ENCODE measurements around the gene SRSF8.

The SRSF8 gene

GRCh38 chr11:95055283-95055897 lies 11.3 kb upstream of the SRSF8 start:
- no peaks in the 10 kb centered on the region for H3K4me1 Mint-ChIP-seq (ENCODE audit: low read depth)
- peaks cover 53% of the 10 kb centered on the region for H3K27me3 Mint-ChIP-seq (ENCODE audit: low read depth)
- no peaks in the 10 kb centered on the region for H3K9me3 Mint-ChIP-seq
- H3K36me3 Mint-ChIP-seq (ENCODE audit: low read depth), result no peaks in the 10 kb centered on the region
- no peak overlapping the region for H3K4me3 Mint-ChIP-seq
- H3K27ac Mint-ChIP-seq, result no peak overlapping the region

DNA sequence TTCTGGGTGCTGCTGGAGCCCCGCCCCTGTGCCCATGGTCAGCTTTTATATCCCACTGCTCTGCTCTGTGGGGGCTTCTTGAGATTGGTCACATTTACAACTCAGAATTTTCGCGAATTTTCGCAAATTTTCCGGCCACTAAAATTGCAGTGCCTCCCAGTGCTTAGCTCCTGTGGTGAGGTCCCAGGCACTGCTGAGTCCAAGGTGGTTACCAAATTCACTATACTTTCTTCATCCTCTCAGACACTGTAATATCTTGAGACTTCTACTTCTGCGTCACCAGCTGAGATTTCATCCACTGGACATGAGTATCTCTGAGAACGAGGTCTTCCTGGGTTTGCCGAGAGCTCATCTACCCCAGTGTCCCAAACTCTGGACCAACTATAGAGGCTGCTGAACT lies 8.8 kb upstream of the SRSF8 start:
- H3K36me3 Mint-ChIP-seq (ENCODE audit: low read depth), result no peaks in the 10 kb centered on the region
- H3K9me3 Mint-ChIP-seq, result no peaks in the 10 kb centered on the region
- no peak overlapping the region for H3K4me3 Mint-ChIP-seq
- H3K4me1 Mint-ChIP-seq (ENCODE audit: low read depth), result no peaks in the 10 kb centered on the region
- H3K27me3 Mint-ChIP-seq (ENCODE audit: low read depth), result peaks cover 75% of the 10 kb centered on the region
- no peak overlapping the region for H3K27ac Mint-ChIP-seq

DNA sequence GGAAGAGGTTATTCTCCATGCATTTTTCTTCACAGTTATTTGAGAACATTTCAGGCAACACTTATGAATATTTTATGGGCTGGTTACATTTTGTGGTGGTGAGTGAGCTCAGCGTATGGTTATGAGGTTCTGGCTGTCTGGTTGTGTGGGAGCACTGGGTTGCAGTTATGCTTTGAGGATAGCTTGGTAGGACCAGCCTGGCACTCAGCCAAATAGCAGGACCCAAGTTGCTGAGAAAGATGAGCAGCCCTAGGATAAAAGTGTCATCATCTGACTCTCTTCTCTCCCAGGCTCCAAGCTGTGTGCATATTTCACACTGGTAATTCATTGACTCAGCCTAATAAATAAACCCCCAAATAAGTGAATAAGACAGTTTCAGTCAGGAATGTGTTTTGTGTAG lies 8.1 kb upstream of the SRSF8 start:
- no peaks in the 10 kb centered on the region for H3K9me3 Mint-ChIP-seq
- H3K27ac Mint-ChIP-seq, result no peak overlapping the region
- no peak overlapping the region for H3K4me3 Mint-ChIP-seq
- no peaks in the 10 kb centered on the region for H3K36me3 Mint-ChIP-seq (ENCODE audit: low read depth)
- no peaks in the 10 kb centered on the region for H3K4me1 Mint-ChIP-seq (ENCODE audit: low read depth)
- peaks cover 78% of the 10 kb centered on the region for H3K27me3 Mint-ChIP-seq (ENCODE audit: low read depth)

- peaks cover 81% of the 10 kb centered on the region for H3K27me3 Mint-ChIP-seq (ENCODE audit: low read depth)
- no peak overlapping the region for H3K27ac Mint-ChIP-seq
- no peaks in the 10 kb centered on the region for H3K9me3 Mint-ChIP-seq
- H3K4me3 Mint-ChIP-seq, result no peak overlapping the region
- no peaks in the 10 kb centered on the region for H3K36me3 Mint-ChIP-seq (ENCODE audit: low read depth)
- H3K4me1 Mint-ChIP-seq (ENCODE audit: low read depth), result no peaks in the 10 kb centered on the region
Observed at GRCh38 chr11:95059046-95059445, 7.7 kb upstream of the SRSF8 start.

DNA sequence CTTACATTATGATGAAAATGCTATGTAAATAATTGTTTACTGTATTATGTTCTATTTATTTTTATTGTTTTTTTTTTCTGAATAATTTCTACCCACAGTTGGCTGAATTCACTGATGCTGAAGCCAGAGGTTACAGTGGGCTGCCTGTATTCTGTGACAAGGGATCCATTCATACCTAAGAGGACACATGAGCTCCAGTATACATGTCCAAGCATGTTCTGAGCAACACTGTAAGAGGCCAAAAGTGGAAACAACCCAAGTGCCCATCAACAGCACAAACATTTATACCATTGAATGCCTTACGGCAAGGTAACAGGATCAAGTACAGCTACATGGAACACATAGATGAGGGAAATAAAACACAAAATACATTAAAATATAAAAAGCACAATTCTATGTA lies 1.4 kb upstream of the SRSF8 start:
- no peak overlapping the region for H3K4me3 Mint-ChIP-seq
- no peak overlapping the region for H3K27ac Mint-ChIP-seq
- H3K27me3 Mint-ChIP-seq (ENCODE audit: low read depth), result peaks cover 39% of the 10 kb centered on the region
- peaks cover 16% of the 10 kb centered on the region for H3K4me1 Mint-ChIP-seq (ENCODE audit: low read depth)
- peaks cover 7% of the 10 kb centered on the region for H3K36me3 Mint-ChIP-seq (ENCODE audit: low read depth)
- no peaks in the 10 kb centered on the region for H3K9me3 Mint-ChIP-seq

DNA sequence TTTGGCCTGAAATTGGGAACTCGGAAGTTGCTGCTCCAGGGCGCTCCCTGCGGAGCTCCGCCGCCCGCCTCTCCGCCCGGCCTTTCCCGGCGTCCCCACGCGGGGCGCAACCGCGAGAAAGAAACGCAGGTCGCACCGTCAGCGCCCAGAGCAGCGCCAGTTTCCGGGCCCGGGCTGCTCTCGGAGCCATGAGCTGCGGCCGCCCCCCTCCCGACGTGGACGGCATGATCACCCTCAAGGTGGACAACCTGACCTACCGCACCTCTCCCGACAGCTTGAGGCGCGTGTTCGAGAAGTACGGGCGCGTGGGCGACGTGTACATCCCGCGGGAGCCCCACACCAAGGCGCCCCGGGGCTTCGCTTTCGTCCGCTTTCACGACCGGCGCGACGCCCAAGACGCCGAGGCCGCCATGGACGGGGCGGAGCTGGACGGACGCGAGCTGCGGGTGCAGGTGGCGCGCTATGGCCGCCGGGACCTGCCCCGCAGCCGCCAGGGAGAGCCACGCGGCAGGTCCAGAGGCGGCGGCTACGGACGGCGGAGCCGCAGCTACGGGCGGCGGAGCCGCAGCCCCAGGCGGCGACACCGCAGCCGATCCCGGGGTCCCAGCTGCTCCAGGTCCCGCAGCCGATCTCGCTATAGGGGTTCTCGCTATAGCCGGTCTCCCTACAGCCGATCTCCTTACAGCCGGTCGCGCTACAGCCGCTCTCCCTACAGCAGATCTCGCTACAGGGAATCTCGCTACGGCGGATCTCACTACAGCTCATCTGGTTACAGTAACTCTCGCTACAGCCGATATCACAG lies 521 bp downstream of the SRSF8 start:
- Mint-ChIP-seq H3K4me3 (peak overlapping the region; percentile 98), H3K27me3 (ENCODE audit: low read depth) (peaks cover 24% of the 10 kb centered on the region), H3K9me3 (no peaks in the 10 kb centered on the region), H3K4me1 (ENCODE audit: low read depth) (peaks cover 23% of the 10 kb centered on the region), H3K36me3 (ENCODE audit: low read depth) (peaks cover 13% of the 10 kb centered on the region), H3K27ac (peak overlapping the region; percentile 98)

DNA sequence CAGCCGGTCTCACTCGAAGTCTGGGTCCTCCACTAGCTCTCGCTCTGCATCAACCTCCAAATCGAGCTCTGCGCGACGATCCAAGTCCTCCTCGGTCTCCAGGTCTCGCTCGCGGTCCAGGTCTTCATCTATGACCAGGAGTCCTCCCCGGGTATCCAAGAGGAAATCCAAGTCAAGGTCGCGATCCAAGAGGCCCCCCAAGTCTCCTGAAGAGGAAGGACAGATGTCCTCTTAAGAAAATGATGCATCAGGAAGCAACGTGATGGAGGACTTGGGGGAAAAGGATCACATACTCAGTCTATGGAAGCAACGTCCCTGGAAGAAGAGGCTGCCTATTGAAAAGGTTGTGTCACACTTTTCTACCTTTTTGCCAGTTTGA lies 1.1 kb downstream of the SRSF8 start:
- peaks cover 13% of the 10 kb centered on the region for H3K36me3 Mint-ChIP-seq (ENCODE audit: low read depth)

DNA sequence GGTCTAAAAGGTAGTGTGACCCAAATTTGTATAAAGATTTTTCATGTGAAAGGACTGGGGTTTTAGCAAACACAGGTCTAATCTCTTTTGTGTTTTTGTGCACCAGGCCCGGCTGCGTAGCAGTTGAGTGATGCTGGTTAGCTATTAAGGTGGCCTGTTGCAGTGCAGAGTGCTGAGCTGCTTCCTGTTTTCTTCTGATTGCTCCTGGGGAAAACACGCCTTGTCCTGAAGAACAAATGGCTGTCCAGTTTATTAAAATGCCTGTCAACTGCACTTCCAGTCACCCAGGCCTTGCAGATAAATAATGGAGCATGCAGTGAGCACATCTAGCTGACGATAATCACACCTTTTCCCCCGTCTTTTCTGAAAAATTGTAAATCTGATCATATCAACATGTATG lies 1.8 kb downstream of the SRSF8 start:
- peaks cover 28% of the 10 kb centered on the region for H3K4me1 Mint-ChIP-seq (ENCODE audit: low read depth)
- H3K36me3 Mint-ChIP-seq (ENCODE audit: low read depth), result peaks cover 15% of the 10 kb centered on the region
- peak overlapping the region; percentile 98 for H3K4me3 Mint-ChIP-seq
- H3K27ac Mint-ChIP-seq, result peak overlapping the region; percentile 98
- peaks cover 14% of the 10 kb centered on the region for H3K27me3 Mint-ChIP-seq (ENCODE audit: low read depth)
- no peaks in the 10 kb centered on the region for H3K9me3 Mint-ChIP-seq

More for the DNA sequence above, 1.1 kb downstream of the SRSF8 start:
- H3K27me3 Mint-ChIP-seq (ENCODE audit: low read depth), result peaks cover 18% of the 10 kb centered on the region
- peaks cover 25% of the 10 kb centered on the region for H3K4me1 Mint-ChIP-seq (ENCODE audit: low read depth)
- no peaks in the 10 kb centered on the region for H3K9me3 Mint-ChIP-seq
- peak overlapping the region; percentile 98 for H3K4me3 Mint-ChIP-seq
- H3K27ac Mint-ChIP-seq, result peak overlapping the region; percentile 98

GRCh38 chr11:95070471-95070870 lies 3.8 kb downstream of the SRSF8 start:
- Mint-ChIP-seq H3K9me3 (no peaks in the 10 kb centered on the region), H3K4me3 (peak overlapping the region; percentile 2), H3K4me1 (ENCODE audit: low read depth) (peaks cover 32% of the 10 kb centered on the region), H3K27me3 (ENCODE audit: low read depth) (no peaks in the 10 kb centered on the region), H3K27ac (no peak overlapping the region), H3K36me3 (ENCODE audit: low read depth) (peaks cover 15% of the 10 kb centered on the region)

- no peaks in the 10 kb centered on the region for H3K9me3 Mint-ChIP-seq
- H3K4me3 Mint-ChIP-seq, result no peak overlapping the region
- H3K27ac Mint-ChIP-seq, result no peak overlapping the region
- H3K27me3 Mint-ChIP-seq (ENCODE audit: low read depth), result no peaks in the 10 kb centered on the region
- peaks cover 36% of the 10 kb centered on the region for H3K4me1 Mint-ChIP-seq (ENCODE audit: low read depth)
- H3K36me3 Mint-ChIP-seq (ENCODE audit: low read depth), result peaks cover 15% of the 10 kb centered on the region
Observed at GRCh38 chr11:95072948-95073347, 6.2 kb downstream of the SRSF8 start.

DNA sequence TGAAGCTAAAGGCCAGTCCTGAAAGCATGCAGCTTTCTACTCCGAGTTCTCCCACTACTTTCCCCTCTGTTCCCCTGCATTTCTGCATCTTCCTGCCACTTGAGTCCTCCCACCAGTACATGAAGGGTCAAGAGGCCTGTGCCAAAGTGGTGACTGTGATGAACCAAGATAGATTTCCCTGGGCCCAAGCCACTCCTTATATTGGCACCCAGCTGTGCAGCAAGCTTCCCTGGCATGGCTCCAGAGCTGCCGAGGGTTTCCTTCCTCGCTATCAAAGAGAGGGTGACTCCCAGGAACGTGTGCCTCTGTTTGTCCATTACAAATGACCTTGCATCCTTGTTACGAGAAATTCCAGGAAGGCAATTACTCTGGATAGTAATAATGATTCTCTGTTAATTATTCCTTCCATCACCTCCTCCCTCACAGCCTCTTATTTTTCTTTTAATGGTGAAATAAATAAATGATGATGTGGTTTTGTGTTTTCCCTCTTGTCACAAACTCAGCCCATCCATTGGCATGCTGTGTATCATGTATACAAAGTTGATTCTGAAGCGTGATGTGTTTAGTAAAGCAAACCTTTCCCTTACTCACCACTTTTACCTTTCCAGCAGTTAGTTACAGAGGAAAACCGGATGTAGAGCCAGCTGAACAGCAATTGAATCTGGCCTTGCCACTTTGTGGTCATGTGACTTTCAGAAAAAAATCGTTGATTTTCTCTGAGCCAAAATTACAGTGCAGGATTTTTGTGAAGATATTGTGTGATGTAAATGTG lies 8.3 kb downstream of the SRSF8 start:
- H3K27ac Mint-ChIP-seq, result no peak overlapping the region
- peaks cover 30% of the 10 kb centered on the region for H3K4me1 Mint-ChIP-seq (ENCODE audit: low read depth)
- H3K9me3 Mint-ChIP-seq, result no peaks in the 10 kb centered on the region
- H3K27me3 Mint-ChIP-seq (ENCODE audit: low read depth), result no peaks in the 10 kb centered on the region
- H3K4me3 Mint-ChIP-seq, result no peak overlapping the region
- peaks cover 9% of the 10 kb centered on the region for H3K36me3 Mint-ChIP-seq (ENCODE audit: low read depth)

DNA sequence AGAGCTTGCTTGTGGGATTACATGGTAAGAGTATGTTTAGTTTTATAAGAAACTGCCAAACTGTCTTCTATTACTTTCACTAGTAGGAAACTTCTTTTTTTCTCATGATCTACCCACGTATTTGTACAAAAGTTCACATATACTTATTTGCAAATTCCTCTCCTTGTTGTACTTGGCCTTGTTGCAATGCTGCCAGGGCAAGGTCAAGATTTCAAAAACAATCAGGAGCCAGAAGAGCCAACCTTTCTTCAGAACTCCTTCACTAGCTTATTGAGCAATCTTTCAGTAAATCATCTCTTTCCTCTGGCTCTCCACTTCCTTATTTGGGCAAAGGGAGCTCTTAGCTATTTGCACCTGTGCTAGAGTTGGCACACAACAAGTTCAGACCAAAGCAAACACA lies 9.7 kb downstream of the SRSF8 start:
- Mint-ChIP-seq H3K27ac (no peak overlapping the region), H3K36me3 (ENCODE audit: low read depth) (peaks cover 2% of the 10 kb centered on the region), H3K9me3 (no peaks in the 10 kb centered on the region), H3K27me3 (ENCODE audit: low read depth) (no peaks in the 10 kb centered on the region), H3K4me3 (no peak overlapping the region), H3K4me1 (ENCODE audit: low read depth) (peaks cover 26% of the 10 kb centered on the region)

DNA sequence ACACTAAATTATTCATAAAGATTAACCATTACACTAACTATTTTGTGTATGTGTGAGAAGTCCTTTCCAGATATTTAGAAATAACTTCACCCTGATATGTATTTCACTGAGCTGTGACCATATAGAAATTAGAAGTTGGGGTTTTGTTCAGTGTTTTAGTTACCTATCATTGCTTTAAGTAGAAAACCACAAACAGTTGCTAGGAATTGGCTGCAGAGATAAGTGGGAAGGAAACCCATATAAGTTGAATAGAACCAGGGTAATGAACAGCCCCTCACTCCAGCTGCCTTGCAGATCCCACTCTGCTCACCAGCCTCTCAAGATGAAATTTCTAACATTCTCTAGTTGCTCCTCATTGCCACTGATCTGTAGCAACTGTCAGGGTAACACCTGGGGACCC lies 10.3 kb downstream of the SRSF8 start:
- H3K4me1 Mint-ChIP-seq (ENCODE audit: low read depth), result peaks cover 23% of the 10 kb centered on the region
- no peaks in the 10 kb centered on the region for H3K9me3 Mint-ChIP-seq
- no peaks in the 10 kb centered on the region for H3K27me3 Mint-ChIP-seq (ENCODE audit: low read depth)
- H3K36me3 Mint-ChIP-seq (ENCODE audit: low read depth), result peaks cover 2% of the 10 kb centered on the region
- H3K4me3 Mint-ChIP-seq, result no peak overlapping the region
- H3K27ac Mint-ChIP-seq, result no peak overlapping the region

GRCh38 chr11:95078526-95078925 lies 11.8 kb downstream of the SRSF8 start:
- Mint-ChIP-seq H3K27ac (no peak overlapping the region), H3K9me3 (no peaks in the 10 kb centered on the region), H3K4me1 (ENCODE audit: low read depth) (peaks cover 23% of the 10 kb centered on the region)

DNA sequence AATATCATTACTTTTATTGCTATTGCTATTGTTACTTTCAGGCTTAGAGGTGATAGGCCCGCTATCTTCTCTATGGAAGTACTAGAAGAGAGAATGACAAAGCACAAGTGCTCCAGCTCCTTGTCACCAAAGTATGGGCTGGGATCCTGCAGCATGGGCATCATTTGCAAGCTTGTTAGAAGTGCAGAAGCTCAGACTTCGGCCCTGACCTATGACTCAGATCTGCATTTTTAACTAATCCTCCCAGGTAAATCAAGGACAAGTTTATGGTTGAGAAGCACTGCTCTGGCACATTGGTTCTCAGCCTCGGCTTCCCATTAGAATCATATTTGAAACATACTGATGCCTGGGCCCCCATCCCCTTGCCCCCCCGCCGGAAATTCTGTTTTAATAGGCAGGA lies 14.3 kb downstream of the SRSF8 start:
- Mint-ChIP-seq H3K9me3 (no peaks in the 10 kb centered on the region), H3K4me3 (no peak overlapping the region), H3K27ac (no peak overlapping the region), H3K36me3 (ENCODE audit: low read depth) (no peaks in the 10 kb centered on the region), H3K27me3 (ENCODE audit: low read depth) (no peaks in the 10 kb centered on the region), H3K4me1 (ENCODE audit: low read depth) (peaks cover 33% of the 10 kb centered on the region)

More at GRCh38 chr11:95078526-95078925, 11.8 kb downstream of the SRSF8 start:
- Mint-ChIP-seq H3K36me3 (ENCODE audit: low read depth) (no peaks in the 10 kb centered on the region), H3K4me3 (no peak overlapping the region), H3K27me3 (ENCODE audit: low read depth) (no peaks in the 10 kb centered on the region)
